ENCODE data around the gene SFXN4.

DNA sequence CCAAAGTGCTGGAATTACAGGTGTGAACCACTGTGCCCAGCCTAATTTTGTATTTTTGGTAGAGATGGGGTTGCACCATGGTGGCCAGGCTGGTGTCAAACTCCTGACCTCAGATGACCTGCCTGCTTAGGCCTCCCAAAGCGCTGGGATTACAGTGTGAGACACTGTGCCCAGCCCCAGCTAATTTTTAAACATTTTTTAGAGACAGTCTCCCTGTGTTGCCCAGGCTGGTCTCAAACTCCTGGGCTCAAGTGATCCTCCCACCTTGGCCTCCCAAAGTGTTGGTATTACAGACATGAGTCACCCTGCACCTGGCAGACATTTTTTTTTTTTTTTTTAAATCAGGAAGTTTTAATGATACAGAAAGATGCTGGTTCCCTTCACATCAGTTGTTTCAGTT, 46.1 kb downstream of the SFXN4 start:
- no peak for TF ChIP-seq POLR2A (IDR thresholded peaks at IDR 0.05; ENCODE audit: extremely low read depth, insufficient read length)
- TF ChIP-seq, protein P1, sequence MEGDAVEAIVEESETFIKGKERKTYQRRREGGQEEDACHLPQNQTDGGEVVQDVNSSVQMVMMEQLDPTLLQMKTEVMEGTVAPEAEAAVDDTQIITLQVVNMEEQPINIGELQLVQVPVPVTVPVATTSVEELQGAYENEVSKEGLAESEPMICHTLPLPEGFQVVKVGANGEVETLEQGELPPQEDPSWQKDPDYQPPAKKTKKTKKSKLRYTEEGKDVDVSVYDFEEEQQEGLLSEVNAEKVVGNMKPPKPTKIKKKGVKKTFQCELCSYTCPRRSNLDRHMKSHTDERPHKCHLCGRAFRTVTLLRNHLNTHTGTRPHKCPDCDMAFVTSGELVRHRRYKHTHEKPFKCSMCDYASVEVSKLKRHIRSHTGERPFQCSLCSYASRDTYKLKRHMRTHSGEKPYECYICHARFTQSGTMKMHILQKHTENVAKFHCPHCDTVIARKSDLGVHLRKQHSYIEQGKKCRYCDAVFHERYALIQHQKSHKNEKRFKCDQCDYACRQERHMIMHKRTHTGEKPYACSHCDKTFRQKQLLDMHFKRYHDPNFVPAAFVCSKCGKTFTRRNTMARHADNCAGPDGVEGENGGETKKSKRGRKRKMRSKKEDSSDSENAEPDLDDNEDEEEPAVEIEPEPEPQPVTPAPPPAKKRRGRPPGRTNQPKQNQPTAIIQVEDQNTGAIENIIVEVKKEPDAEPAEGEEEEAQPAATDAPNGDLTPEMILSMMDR (IDR thresholded peaks at IDR 0.05; ENCODE audit: low read depth, low read length): no peak
- TF ChIP-seq, protein P2, sequence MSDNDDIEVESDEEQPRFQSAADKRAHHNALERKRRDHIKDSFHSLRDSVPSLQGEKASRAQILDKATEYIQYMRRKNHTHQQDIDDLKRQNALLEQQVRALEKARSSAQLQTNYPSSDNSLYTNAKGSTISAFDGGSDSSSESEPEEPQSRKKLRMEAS (IDR thresholded peaks at IDR 0.05; ENCODE audit: low read depth, low read length): no peak
